Measurements from ENCODE around the gene IGSF21. TPM values are rescaled to one million over a fixed set of nuclear protein-coding genes. Genes with fewer than 3 reads are reported as not detected.
A peak's percentile ranks its signal among the peaks of the same experiment; 100 is the strongest.

The IGSF21 gene
- total and polyA plus RNA-seq, 2 of the 8 experiments (the other 6 are each of a cell fraction or from before 2014, with no cell fraction given): 22.5 to 28.5 TPM

GRCh38 chr1:18157352-18157751 lies 49.8 kb downstream of the IGSF21 start:
- H3K56ac ChIP-seq (replicated peaks; ENCODE audit: insufficient read length, low read depth, low read length): no peak overlapping the region
- no peak overlapping the region for H3K23ac ChIP-seq (ENCODE audit: insufficient read length)
- H2BK5ac ChIP-seq (ENCODE audit: low read depth, low read length): no peak overlapping the region
- no peaks in the 10 kb centered on the region for H4K20me1 ChIP-seq (replicated peaks in 1 of 2; ENCODE audit: control insufficient read depth in 1 of 2, insufficient read depth in 2 of 2, low read length in 2 of 2)
- no peaks in the 10 kb centered on the region; the same call in 1 of the 2 replicates for H3K79me1 ChIP-seq (ENCODE audit: low read depth, low read length)
- no peak overlapping the region for H3K9ac ChIP-seq (replicated peaks in 1 of 4; ENCODE audit: extremely low read depth in 1 of 4, low read depth in 3 of 4, low read length in 3 of 4)
- no peak overlapping the region for H3K27ac ChIP-seq (ENCODE audit: low read depth, low read length)
- H3K27me3 ChIP-seq (replicated peaks in 1 of 4; ENCODE audit: control insufficient read depth in 3 of 4, extremely low read depth in 1 of 4, insufficient read depth in 3 of 4, low read length in 3 of 4): no peaks in the 10 kb centered on the region; a peak in 1 of 7 replicates
- ChIA-PET POLR2A (ENCODE audit: partially characterized antibody) (no interaction called here), CTCF (ENCODE audit: partially characterized antibody) (interaction anchor here (0.6 to 3.4 kb wide), 10 partner anchors 9 to 704 kb away, joined by 3 to 12 read pairs (median 4); no protein-coding TSS in a partner anchor)
- no peak for TF ChIP-seq JUND (IDR thresholded peaks at IDR 0.05; ENCODE audit: low read length)
- H4K8ac ChIP-seq (ENCODE audit: extremely low read depth, insufficient read depth, low read length): no peak overlapping the region
- H3K18ac ChIP-seq (ENCODE audit: extremely low read depth, low read length): no peak overlapping the region
- no peak overlapping the region for H3K14ac ChIP-seq (ENCODE audit: insufficient read length)
- H4K5ac ChIP-seq (ENCODE audit: insufficient read length, low read depth, low read length): no peak overlapping the region
- H3K23me2 ChIP-seq (ENCODE audit: low read depth, low read length): 0 out of 2 replicates have a peak, but pooled peaks cover 1% of the 10 kb centered on the region
- H3K4ac ChIP-seq (replicated peaks; ENCODE audit: insufficient read length, low read depth, low read length): no peak overlapping the region
- no peaks in the 10 kb centered on the region for H3K36me3 ChIP-seq (ENCODE audit: control insufficient read depth in 2 of 4, insufficient read depth in 4 of 4, low read length in 3 of 4)
- no peak overlapping the region for H2BK12ac ChIP-seq (ENCODE audit: low read depth, low read length)
- H2BK120ac ChIP-seq (replicated peaks; ENCODE audit: low read depth, low read length): no peak overlapping the region
- no peak overlapping the region for H3K4me3 ChIP-seq (ENCODE audit: extremely low read depth in 1 of 4, insufficient read depth in 2 of 4, low read depth in 3 of 4, low read length in 4 of 4)
- H3K4me1 ChIP-seq (replicated peaks in 1 of 4; ENCODE audit: control insufficient read depth in 3 of 4, insufficient read depth in 4 of 4, low read length in 3 of 4): no peaks in the 10 kb centered on the region; a peak in 1 of 7 replicates
- H3K4me2 ChIP-seq (ENCODE audit: insufficient read depth in 1 of 2, low read depth in 2 of 2, low read length in 2 of 2): no peak overlapping the region
- H3K79me2 ChIP-seq (ENCODE audit: control insufficient read depth in 1 of 2, insufficient read depth in 2 of 2, low read length in 2 of 2): no peaks in the 10 kb centered on the region
- H2BK20ac ChIP-seq (ENCODE audit: low read length): no peak overlapping the region
- DNase-seq (ENCODE audit: low read depth in 1 of 2, low spot score in 2 of 2) (no peak), FAIRE-seq (no peak)
- no peak overlapping the region for H2AFZ ChIP-seq (ENCODE audit: low read length)
- WGBS, 2 experiments (ENCODE audit: extremely low coverage in 1 of 2, insufficient coverage in 1 of 2, insufficient read length in 1 of 2, insufficient replicate concordance in 2 of 2, low coverage in 1 of 2, low lambda C conversion rate in 2 of 2, missing lambda C conversion rate in 1 of 2): 90% methylated on average over 8 of the region's 10 CpGs; no CpG with 5 or more reads in 1 of the 2 experiments
- no peaks in the 10 kb centered on the region for H3K9me3 ChIP-seq (ENCODE audit: insufficient read depth in 2 of 2, low read depth in 1 of 2, low read length in 1 of 2)
- no peak overlapping the region for H4K91ac ChIP-seq (replicated peaks; ENCODE audit: insufficient read length, low read length)
- H2BK15ac ChIP-seq (ENCODE audit: low read length): 0 out of 2 replicates have a peak overlapping the region, but pooled peaks have one; percentile 40
- no peak overlapping the region for H2AK5ac ChIP-seq (ENCODE audit: low read depth, low read length)
